Measurements from ENCODE around the gene CMKLR1.

Gene CMKLR1

DNA sequence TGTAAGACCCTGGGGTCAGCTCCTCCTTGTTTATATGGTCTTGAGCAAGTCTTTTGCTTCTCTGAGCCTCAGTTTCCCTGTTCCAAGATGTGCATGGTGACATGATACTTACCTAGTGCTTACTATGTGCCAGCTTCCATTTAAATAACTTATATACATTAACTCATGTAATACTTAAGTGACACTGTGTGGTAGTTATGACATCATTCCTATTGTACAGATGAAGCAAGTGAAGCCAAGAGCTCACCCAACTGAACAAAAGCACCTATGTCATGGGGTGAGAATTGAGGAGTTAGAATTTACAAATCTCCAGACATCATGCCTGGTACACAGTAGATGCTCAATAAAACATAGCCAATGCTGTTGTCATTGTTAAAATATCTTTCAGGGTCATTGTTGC lies 41.3 kb upstream of the CMKLR1 start:
- Mint-ChIP-seq H3K9me3 (peaks cover 23% of the 10 kb centered on the region), H3K27me3 (ENCODE audit: low read depth, poor library complexity) (peaks cover 12% of the 10 kb centered on the region), H3K36me3 (ENCODE audit: low read depth) (no peaks in the 10 kb centered on the region), H3K4me3 (no peak overlapping the region), H3K4me1 (no peaks in the 10 kb centered on the region), H3K27ac (no peak overlapping the region)
- DNase-seq = no peak
- TF ChIP-seq, protein P1, sequence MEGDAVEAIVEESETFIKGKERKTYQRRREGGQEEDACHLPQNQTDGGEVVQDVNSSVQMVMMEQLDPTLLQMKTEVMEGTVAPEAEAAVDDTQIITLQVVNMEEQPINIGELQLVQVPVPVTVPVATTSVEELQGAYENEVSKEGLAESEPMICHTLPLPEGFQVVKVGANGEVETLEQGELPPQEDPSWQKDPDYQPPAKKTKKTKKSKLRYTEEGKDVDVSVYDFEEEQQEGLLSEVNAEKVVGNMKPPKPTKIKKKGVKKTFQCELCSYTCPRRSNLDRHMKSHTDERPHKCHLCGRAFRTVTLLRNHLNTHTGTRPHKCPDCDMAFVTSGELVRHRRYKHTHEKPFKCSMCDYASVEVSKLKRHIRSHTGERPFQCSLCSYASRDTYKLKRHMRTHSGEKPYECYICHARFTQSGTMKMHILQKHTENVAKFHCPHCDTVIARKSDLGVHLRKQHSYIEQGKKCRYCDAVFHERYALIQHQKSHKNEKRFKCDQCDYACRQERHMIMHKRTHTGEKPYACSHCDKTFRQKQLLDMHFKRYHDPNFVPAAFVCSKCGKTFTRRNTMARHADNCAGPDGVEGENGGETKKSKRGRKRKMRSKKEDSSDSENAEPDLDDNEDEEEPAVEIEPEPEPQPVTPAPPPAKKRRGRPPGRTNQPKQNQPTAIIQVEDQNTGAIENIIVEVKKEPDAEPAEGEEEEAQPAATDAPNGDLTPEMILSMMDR (IDR thresholded peaks at IDR 0.05) = no peak

DNA sequence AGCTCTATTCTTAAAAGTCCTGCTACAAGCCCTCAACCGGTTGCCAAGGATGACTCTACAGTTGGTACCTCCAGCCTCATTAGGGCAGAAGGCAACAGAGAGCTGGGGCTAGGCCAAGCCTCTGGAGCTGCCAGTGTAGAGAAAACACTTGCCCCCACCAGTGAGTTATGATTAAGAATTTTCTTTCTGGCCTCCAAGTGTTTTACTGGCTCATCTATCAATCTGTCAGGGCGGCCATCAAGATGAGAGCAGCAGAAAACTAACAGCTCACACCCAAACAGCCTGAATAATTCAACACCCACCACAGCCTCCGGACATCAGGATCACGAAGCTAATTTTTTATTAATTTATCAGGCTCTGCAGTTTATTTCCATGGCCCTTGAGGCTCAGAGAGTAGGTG lies 40.7 kb upstream of the CMKLR1 start:
- Mint-ChIP-seq H3K9me3 (peaks cover 24% of the 10 kb centered on the region), H3K4me3 (no peak overlapping the region), H3K27me3 (ENCODE audit: low read depth, poor library complexity) (peaks cover 12% of the 10 kb centered on the region), H3K27ac (no peak overlapping the region), H3K4me1 (no peaks in the 10 kb centered on the region), H3K36me3 (ENCODE audit: low read depth) (no peaks in the 10 kb centered on the region)
- TF ChIP-seq, protein P1 (IDR thresholded peaks at IDR 0.05) = no peak
- no peak for DNase-seq

DNA sequence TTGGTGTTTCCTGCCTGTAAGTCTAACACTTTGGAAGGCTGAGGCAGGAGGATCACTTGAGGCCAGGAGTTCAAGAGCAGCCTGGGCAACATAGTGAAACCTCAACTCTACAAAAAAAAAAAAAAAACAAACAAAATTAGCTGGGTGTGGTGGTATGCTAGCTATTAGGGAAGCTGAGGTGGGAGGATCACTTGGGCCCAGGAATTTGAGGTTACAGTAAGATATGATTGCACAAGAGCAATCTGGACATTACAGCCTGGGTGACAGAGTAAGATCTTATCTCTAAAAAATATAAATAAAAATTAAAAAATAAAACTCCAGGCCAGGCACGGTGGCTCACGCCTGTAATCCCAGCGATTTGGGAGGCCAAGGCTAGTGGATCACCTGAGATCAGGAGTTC lies 39.8 kb upstream of the CMKLR1 start:
- no peak for DNase-seq
- H3K36me3 Mint-ChIP-seq (ENCODE audit: low read depth) = no peaks in the 10 kb centered on the region

DNA sequence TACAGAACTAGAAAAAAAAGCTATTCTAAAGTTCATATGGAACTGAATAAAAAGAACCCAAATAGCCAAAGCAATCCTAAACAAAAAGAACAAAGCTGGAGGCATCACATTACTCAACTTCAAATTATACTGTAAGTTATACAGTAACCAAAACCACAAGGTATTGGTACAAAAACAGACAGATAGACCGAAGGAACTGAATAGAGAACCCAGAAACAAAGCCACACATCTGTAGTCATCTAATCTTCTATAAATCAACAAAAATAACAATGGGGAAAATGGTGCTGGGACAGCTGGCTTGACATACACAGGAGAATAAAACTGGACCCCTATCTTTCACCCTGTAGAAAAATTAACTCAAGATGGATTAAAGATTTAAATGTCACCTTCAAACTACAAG lies 38.1 kb upstream of the CMKLR1 start:
- Mint-ChIP-seq H3K4me3 (no peak overlapping the region), H3K9me3 (peaks cover 38% of the 10 kb centered on the region), H3K27me3 (ENCODE audit: low read depth, poor library complexity) (peaks cover 8% of the 10 kb centered on the region), H3K36me3 (ENCODE audit: low read depth) (peaks cover 4% of the 10 kb centered on the region), H3K27ac (no peak overlapping the region), H3K4me1 (no peaks in the 10 kb centered on the region)
- TF ChIP-seq, protein P1 (IDR thresholded peaks at IDR 0.05) = no peak
- no peak for DNase-seq

More for the DNA sequence above, 39.8 kb upstream of the CMKLR1 start:
- TF ChIP-seq, protein P1 (IDR thresholded peaks at IDR 0.05) = no peak
- H3K27me3 Mint-ChIP-seq (ENCODE audit: low read depth, poor library complexity) = peaks cover 8% of the 10 kb centered on the region
- no peak overlapping the region for H3K4me3 Mint-ChIP-seq
- peaks cover 27% of the 10 kb centered on the region for H3K9me3 Mint-ChIP-seq
- H3K4me1 Mint-ChIP-seq = no peaks in the 10 kb centered on the region
- H3K27ac Mint-ChIP-seq = no peak overlapping the region

DNA sequence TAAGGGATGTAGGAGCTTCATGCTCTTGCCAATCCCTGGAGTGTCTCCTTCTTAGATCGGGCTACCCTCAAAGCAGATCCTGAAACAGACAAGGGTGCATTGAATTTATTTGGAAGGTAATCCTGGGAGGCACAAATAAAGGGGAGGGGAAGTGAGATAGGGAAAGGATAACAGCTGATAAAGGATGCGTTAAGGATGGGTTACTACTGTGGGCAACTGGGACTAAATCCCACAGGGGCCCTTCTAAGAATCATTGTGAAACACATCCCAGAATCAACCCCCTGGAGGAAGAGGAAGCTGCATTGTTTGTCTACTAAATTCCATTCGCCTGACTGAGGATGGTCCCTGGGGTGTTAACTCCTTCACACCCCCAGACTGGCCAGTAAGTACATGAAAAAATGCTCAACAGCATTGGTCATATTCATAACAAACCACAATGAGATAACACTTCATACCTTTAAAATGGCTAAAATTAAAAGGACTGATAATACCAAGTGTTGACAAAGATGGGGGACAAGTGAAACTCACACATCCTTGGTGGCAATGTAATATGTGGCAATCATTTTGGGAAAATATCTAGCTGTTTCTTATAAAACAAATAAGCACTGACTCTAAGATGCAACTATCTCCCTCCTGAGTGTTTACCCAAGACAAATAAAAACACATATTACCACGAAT lies 37.0 kb upstream of the CMKLR1 start:
- no peak for DNase-seq
- Mint-ChIP-seq H3K36me3 (ENCODE audit: low read depth) (peaks cover 4% of the 10 kb centered on the region), H3K27me3 (ENCODE audit: low read depth, poor library complexity) (peaks cover 11% of the 10 kb centered on the region), H3K4me1 (no peaks in the 10 kb centered on the region), H3K27ac (no peak overlapping the region), H3K4me3 (no peak overlapping the region), H3K9me3 (peaks cover 38% of the 10 kb centered on the region)
- TF ChIP-seq, protein P1 (IDR thresholded peaks at IDR 0.05) = no peak
